Activated naive CD8-positive, alpha-beta T cell treated with anti-CD3 and anti-CD28 coated beads for 36 hours (primary cell): Measurements from ENCODE around the gene LRP1B. TPM values are rescaled to one million over a fixed set of nuclear protein-coding genes. Genes with fewer than 3 reads are reported as not detected.
"Not testable (repeated sequence)": the region's sequence is repeated elsewhere in the genome, so short reads cannot be mapped to it uniquely, and the experiment has no call there.

ENCODE experiments used
- DNase-seq: peaks from one replicate; pipeline ENCODE4 v3.0.0; 2021
- H3K27ac Mint-ChIP-seq: one replicate; pipeline ENCODE4 v1.8.0; 2022; ENCODE audit warnings: mild to moderate bottlenecking, moderate library complexity, mixed read lengths
- H3K27me3 Mint-ChIP-seq: one replicate; pipeline ENCODE4 v1.8.0; 2022; ENCODE audit warnings: mild to moderate bottlenecking, mixed read lengths
- H3K36me3 Mint-ChIP-seq: one replicate; pipeline ENCODE4 v1.8.0; 2021; ENCODE audit warnings: mild to moderate bottlenecking, mixed read lengths
- H3K4me1 Mint-ChIP-seq: one replicate; pipeline ENCODE4 v1.8.0; 2021; ENCODE audit warnings: mixed read lengths
- H3K4me3 Mint-ChIP-seq: one replicate; pipeline ENCODE4 v1.8.0; 2022; ENCODE audit warnings: mild to moderate bottlenecking, moderate library complexity, mixed read lengths
- H3K9me3 Mint-ChIP-seq: one replicate; pipeline ENCODE4 v1.8.0; 2022; ENCODE audit warnings: mixed read lengths
- total RNA-seq, 2 experiments: library from RNA; stranded (reverse); gene quantifications; one replicate each; pipeline ENCODE4 v1.2.3, GENCODE V29; 2021

LRP1B gene
- total RNA-seq, 2 experiments from 2014 or later, result not detected

DNA sequence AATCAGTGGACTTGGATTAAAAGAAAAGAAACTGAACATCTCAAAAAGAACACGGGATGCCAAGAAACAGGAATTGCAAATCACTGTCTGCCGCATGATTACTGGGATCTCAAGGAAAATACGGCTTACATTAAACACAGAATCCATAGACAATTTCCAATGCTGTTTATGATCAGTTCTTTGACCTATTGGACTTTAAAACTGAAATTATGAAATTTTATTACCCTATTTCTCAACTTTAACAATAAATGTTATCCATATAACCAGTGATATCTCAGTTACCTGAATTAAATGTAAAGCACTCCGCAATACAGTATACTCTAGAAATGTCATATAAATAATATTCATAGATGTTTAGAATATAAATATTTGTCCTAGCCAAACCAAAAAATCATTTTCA lies 1793.8 kb downstream of the LRP1B start:
- DNase-seq, result no peak
- peaks cover 1% of the 10 kb centered on the region for H3K9me3 Mint-ChIP-seq
- no peaks in the 10 kb centered on the region for H3K4me1 Mint-ChIP-seq
- no peak overlapping the region for H3K4me3 Mint-ChIP-seq
- no peak overlapping the region for H3K27ac Mint-ChIP-seq
- no peaks in the 10 kb centered on the region for H3K36me3 Mint-ChIP-seq
- H3K27me3 Mint-ChIP-seq, result no peaks in the 10 kb centered on the region

DNA sequence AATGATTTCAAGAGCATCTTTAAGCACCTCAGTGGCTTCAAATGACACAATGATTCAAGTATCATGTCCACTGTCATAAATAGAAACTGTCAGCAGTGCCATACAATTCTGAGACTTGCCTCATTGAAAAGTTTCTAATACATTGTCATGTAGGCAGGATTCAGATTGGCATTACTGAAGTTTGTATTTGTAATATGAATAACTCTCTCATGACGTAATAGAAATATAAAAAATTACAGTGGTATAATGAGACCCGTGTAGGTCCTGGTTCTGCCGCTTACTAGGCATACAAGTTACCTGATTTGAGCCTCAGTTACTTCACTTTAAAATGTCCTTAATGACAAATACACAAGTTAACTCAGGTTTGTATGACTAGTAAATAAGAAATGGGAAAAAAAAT lies 1814.5 kb downstream of the LRP1B start:
- Mint-ChIP-seq H3K27ac (no peak overlapping the region), H3K4me3 (no peak overlapping the region), H3K4me1 (no peaks in the 10 kb centered on the region), H3K36me3 (no peaks in the 10 kb centered on the region), H3K9me3 (peaks cover 2% of the 10 kb centered on the region), H3K27me3 (no peaks in the 10 kb centered on the region)
- no peak for DNase-seq

DNA sequence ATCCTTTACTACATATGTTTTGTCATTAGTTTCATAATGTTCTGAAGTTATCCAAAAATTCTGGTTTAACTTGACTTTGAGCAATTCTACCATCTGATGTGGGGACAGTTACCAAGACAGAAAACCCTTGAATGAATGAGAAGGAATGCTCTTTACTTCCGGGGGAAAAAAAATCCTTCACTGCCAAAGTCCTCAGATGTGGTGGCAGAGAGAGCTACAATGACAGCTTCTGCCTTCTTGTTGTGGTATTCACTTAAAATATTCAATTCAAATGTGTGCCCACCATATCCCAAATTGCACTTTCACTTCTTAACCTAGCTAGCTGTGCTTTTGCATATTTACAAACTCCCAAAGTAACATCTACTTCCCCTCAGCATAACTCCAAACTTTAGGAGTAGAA lies 1818.9 kb downstream of the LRP1B start:
- Mint-ChIP-seq H3K9me3 (peaks cover 1% of the 10 kb centered on the region), H3K27me3 (no peaks in the 10 kb centered on the region), H3K4me3 (no peak overlapping the region), H3K4me1 (no peaks in the 10 kb centered on the region), H3K27ac (no peak overlapping the region), H3K36me3 (no peaks in the 10 kb centered on the region)
- no peak for DNase-seq

DNA sequence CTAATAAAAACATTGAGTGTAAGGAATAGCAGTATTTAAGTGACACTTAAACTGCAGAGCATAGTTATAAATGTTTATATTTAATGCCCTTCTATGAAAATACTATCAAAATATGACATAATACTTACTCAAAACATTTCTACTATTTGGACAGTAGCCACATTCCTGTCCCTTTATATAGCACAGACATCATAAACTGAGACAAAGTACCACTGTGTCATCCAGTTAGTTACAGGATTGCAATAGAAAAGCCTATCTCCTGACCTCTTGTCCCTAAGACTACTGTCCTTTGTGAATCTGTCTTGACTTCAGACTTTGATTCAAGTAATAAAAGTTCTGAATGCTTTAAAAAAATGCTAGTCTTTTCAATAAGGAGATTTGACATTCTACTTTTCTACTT lies 1822.1 kb downstream of the LRP1B start:
- Mint-ChIP-seq H3K4me3 (no peak overlapping the region), H3K4me1 (no peaks in the 10 kb centered on the region), H3K27ac (no peak overlapping the region), H3K36me3 (no peaks in the 10 kb centered on the region), H3K9me3 (peaks cover 8% of the 10 kb centered on the region), H3K27me3 (no peaks in the 10 kb centered on the region)
- no peak for DNase-seq

DNA sequence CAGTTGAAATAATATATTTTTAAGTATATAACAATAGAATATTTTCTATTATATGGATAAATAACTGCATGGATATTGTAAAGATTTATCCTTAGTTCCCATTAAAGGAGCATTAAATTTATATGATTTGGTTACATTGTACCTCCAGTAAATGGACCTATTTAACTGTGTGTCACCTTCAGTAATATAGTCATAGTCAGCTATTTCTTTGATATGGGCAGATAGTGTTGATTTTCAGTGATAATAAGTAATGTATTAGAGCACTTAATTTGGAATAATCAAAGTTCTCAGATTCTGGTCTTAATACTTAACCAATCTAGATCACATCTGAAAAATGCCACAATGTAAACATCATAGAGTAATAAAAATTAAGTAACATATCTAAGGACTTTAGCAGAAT lies 1823.3 kb downstream of the LRP1B start:
- Mint-ChIP-seq H3K9me3 (peaks cover 9% of the 10 kb centered on the region), H3K36me3 (no peaks in the 10 kb centered on the region), H3K4me3 (no peak overlapping the region), H3K27me3 (no peaks in the 10 kb centered on the region), H3K27ac (no peak overlapping the region), H3K4me1 (no peaks in the 10 kb centered on the region)
- DNase-seq, result no peak

DNA sequence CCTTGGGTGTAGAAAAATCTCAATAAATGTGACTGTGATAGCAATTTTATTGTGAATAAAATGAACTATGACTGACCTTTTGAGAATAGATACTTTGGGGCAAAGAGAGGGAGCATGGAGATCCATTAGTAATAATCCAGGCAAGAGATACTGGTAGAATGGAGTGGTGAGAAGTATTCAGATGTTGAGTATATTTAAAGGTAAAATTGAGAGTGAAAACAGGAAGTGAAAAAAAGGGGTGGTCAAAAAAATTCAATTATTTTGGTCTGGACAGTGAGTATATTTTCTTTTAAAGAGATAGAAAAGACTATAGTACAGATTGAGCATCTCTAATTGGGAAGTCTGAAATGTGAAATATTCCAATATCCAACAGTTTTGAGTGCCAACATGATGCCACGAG lies 1835.0 kb downstream of the LRP1B start:
- DNase-seq, result no peak
- H3K36me3 Mint-ChIP-seq, result no peaks in the 10 kb centered on the region
- H3K4me1 Mint-ChIP-seq, result no peaks in the 10 kb centered on the region
- H3K27me3 Mint-ChIP-seq, result no peaks in the 10 kb centered on the region
- H3K27ac Mint-ChIP-seq, result no peak overlapping the region
- peaks cover 2% of the 10 kb centered on the region for H3K9me3 Mint-ChIP-seq
- no peak overlapping the region for H3K4me3 Mint-ChIP-seq

DNA sequence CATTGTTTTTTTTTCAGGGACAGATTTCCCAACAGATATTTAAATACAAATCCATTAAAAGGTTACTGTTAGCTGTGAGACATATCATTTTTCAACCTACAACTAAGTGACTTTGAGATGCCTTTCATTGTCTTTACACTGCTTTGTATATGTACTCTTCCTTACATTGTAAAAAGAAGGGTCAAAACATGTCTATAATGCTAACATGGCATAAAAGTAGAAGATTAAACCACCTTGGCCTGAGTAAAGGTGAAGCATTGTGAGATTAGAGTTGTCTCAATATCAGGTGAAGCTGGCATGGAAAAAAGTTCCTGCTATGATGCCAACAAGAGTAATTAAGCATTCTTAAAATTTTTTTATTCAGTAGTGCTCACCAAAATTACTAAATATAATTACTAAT lies 1842.1 kb downstream of the LRP1B start:
- Mint-ChIP-seq H3K9me3 (no peaks in the 10 kb centered on the region), H3K27ac (no peak overlapping the region), H3K36me3 (no peaks in the 10 kb centered on the region), H3K4me1 (no peaks in the 10 kb centered on the region), H3K27me3 (no peaks in the 10 kb centered on the region), H3K4me3 (no peak overlapping the region)
- DNase-seq, result no peak

DNA sequence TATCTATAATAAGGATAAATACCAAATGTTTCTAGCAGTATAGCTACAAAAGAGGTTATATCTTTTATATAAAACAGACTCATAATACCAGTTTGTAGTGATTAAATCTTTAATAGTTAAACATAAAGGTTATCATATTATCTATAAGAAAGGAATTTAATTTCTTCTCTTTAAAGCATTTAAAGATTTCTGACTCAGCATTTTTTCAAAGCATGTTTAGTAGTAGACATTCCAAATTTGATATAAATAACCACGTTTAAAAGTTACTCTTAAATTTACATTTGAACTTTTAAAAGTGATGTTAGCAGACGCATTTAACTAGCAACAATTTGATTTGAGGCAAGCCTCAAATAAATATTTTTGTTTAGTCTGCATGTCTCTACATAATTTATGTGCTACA lies 1842.6 kb downstream of the LRP1B start:
- H3K27ac Mint-ChIP-seq, result no peak overlapping the region
- H3K36me3 Mint-ChIP-seq, result no peaks in the 10 kb centered on the region
- H3K27me3 Mint-ChIP-seq, result no peaks in the 10 kb centered on the region
- no peaks in the 10 kb centered on the region for H3K4me1 Mint-ChIP-seq
- H3K9me3 Mint-ChIP-seq, result no peaks in the 10 kb centered on the region
- no peak overlapping the region for H3K4me3 Mint-ChIP-seq
- DNase-seq, result no peak

DNA sequence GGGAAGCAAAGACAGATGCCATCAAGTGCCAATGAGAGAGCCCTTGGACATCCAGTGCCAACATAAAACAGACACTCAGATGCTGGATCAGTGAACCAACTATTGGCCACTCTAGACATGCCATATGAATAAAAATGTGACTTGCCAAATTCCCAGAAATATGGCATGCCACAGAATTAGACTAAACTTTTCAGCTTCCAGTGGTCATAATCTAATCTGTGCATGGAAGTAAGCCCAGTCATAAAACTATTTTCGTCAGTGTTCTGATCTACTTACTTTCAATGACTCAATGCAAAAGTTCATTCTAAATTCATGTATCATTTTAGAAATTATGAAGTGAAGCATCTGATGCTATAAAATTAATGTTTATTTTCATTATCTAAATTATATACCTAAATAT lies 1844.4 kb downstream of the LRP1B start:
- Mint-ChIP-seq H3K27ac (no peak overlapping the region), H3K27me3 (no peaks in the 10 kb centered on the region), H3K4me1 (no peaks in the 10 kb centered on the region), H3K9me3 (no peaks in the 10 kb centered on the region), H3K4me3 (no peak overlapping the region), H3K36me3 (no peaks in the 10 kb centered on the region)
- DNase-seq, result no peak

DNA sequence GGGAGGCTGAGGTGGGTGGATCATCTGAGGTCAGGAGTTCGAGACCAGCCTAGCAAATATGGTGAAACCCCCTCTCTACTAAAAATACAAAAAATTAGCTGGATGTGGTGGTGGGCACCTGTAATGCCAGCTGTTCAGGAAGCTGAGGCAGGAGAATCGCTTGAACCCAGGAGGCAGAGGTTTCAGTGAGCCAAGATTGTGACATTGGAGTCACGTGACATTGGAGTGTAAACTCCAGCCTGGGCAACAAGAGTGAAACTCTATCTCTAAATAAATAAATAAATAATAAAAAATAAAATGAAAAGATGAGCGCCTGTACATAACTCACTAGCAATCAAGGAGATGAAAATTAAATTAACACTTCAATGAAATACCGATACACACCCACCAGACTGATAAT lies 1853.5 kb downstream of the LRP1B start:
- not testable (repeated sequence) for H3K9me3 Mint-ChIP-seq, H3K4me3 Mint-ChIP-seq, H3K36me3 Mint-ChIP-seq, H3K27ac Mint-ChIP-seq, DNase-seq, H3K27me3 Mint-ChIP-seq, H3K4me1 Mint-ChIP-seq

DNA sequence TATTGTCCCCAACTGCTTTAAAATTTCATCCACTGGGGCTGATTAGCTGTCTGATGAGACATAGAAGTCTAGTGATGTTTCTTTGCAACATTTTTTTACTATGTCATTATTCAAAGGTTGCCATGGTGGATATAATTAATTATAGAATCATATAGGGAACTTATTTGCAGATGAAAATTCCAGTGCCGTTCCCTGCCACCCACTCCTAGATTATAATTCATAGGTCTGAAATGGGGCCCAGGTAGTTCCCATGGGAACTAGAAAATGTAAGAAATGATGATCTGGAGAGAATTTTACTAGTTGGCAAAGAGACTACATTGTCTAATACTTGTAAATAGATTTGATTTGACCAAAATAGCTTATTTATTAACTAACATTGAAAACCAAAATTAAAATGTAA lies 1854.2 kb downstream of the LRP1B start:
- no peaks in the 10 kb centered on the region for H3K36me3 Mint-ChIP-seq
- H3K9me3 Mint-ChIP-seq, result peaks cover 7% of the 10 kb centered on the region
- no peak overlapping the region for H3K4me3 Mint-ChIP-seq
- DNase-seq, result no peak
- H3K27me3 Mint-ChIP-seq, result no peaks in the 10 kb centered on the region
- no peaks in the 10 kb centered on the region for H3K4me1 Mint-ChIP-seq
- H3K27ac Mint-ChIP-seq, result no peak overlapping the region

DNA sequence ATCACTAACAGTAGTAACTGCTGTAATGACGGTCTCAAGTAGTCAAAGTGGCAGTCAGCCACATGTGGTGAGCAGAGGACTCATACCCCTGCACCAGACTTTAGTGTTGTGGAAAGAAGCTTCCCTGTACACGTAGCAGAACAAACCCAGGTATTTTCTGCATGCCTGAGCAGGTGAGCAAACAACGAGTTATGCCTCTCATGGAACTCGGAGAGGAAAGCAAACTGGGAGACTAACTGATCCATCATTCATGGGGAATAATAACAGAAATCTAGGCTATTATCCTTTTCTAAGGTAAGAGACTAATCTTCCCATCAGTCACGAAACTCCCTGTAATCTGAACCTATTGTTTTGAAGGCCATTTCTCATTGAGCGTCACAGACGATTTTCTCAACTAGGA lies 1855.4 kb downstream of the LRP1B start:
- peaks cover 7% of the 10 kb centered on the region for H3K9me3 Mint-ChIP-seq
- no peaks in the 10 kb centered on the region for H3K4me1 Mint-ChIP-seq
- no peak overlapping the region for H3K27ac Mint-ChIP-seq
- H3K36me3 Mint-ChIP-seq, result no peaks in the 10 kb centered on the region
- no peak for DNase-seq
- no peak overlapping the region for H3K4me3 Mint-ChIP-seq
- H3K27me3 Mint-ChIP-seq, result no peaks in the 10 kb centered on the region

DNA sequence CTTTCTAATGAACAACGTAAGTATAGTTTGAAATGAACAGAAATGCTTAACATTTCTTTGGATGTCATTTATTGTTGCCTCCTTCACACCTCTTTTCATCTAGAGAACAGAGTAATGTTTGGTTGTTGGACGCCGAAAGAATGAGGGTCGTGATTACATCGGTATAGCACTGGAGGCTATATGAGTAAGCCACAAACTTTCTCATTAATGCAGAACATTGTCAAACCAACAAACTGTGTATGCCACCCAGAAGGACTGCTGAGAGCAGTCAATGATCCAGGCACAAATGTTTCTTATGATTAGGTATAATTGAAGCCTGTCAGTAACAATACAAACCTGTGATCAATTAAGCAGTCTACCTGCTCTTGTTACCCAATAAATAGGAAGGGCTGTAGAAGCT lies 1855.9 kb downstream of the LRP1B start:
- Mint-ChIP-seq H3K27ac (no peak overlapping the region), H3K36me3 (no peaks in the 10 kb centered on the region), H3K4me1 (no peaks in the 10 kb centered on the region), H3K27me3 (no peaks in the 10 kb centered on the region), H3K9me3 (peaks cover 7% of the 10 kb centered on the region), H3K4me3 (no peak overlapping the region)
- DNase-seq, result no peak

DNA sequence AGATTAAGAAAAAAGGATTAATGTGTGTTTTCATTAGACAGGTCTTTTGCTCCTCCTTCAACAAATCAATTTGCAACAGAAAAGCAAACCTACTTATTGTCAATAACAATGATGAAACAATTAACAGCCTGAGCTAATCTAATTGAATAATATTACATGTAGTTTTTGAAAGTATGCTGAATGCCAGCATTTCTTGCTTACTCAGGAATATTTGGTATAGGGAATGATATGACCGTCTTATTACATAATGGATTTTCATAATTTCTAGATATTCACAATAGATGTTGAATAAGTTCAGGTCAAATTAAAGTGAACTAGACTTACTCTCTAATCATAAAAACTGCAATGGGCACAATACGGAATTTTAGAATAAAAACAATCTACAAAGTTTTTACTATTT lies 1856.9 kb downstream of the LRP1B start:
- no peak overlapping the region for H3K4me3 Mint-ChIP-seq
- H3K27ac Mint-ChIP-seq, result no peak overlapping the region
- no peaks in the 10 kb centered on the region for H3K27me3 Mint-ChIP-seq
- no peak for DNase-seq
- no peaks in the 10 kb centered on the region for H3K36me3 Mint-ChIP-seq
- no peaks in the 10 kb centered on the region for H3K4me1 Mint-ChIP-seq
- H3K9me3 Mint-ChIP-seq, result peaks cover 3% of the 10 kb centered on the region

DNA sequence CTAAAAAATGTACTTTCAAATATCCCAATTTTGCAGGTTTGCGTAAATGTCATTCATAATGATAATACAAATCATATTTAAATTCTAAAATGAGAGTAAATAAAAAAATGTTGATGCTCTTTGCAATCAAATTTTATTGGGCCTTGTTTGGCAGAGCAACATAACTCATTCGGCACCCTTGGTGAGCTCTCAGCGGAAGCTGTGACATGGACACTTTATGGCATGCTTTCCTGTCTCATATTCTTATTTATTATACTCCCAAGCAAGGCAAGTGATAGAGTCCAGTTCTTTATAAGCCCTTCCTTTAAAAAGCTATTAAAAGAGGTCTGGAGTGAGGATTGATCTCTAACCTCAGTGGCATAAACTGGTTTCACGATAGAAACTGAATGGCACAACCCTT lies 1857.4 kb downstream of the LRP1B start:
- H3K4me3 Mint-ChIP-seq, result no peak overlapping the region
- H3K27ac Mint-ChIP-seq, result no peak overlapping the region
- peaks cover 1% of the 10 kb centered on the region for H3K9me3 Mint-ChIP-seq
- DNase-seq, result no peak
- no peaks in the 10 kb centered on the region for H3K27me3 Mint-ChIP-seq
- H3K36me3 Mint-ChIP-seq, result no peaks in the 10 kb centered on the region
- H3K4me1 Mint-ChIP-seq, result no peaks in the 10 kb centered on the region

DNA sequence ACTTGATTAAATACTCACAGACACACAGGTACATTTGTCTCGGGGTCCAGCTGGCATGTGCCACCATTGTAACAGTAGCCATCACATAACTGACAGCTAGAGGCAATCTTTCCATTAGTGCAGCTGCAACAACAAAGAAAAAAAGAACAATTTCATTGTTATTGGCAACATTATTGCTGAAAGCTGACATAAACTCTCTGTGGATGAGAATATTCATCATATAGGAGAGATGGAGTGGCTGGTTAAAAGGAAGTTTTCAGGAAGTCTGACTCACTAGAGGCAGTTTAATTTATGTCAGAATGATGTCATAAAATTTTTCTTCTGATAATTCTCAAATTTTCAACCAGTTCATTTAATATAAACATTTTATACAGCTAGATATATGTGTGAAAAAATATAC lies 1860.6 kb downstream of the LRP1B start:
- Mint-ChIP-seq H3K9me3 (peaks cover 3% of the 10 kb centered on the region), H3K4me3 (no peak overlapping the region), H3K27me3 (no peaks in the 10 kb centered on the region), H3K27ac (no peak overlapping the region), H3K4me1 (no peaks in the 10 kb centered on the region), H3K36me3 (no peaks in the 10 kb centered on the region)
- no peak for DNase-seq

DNA sequence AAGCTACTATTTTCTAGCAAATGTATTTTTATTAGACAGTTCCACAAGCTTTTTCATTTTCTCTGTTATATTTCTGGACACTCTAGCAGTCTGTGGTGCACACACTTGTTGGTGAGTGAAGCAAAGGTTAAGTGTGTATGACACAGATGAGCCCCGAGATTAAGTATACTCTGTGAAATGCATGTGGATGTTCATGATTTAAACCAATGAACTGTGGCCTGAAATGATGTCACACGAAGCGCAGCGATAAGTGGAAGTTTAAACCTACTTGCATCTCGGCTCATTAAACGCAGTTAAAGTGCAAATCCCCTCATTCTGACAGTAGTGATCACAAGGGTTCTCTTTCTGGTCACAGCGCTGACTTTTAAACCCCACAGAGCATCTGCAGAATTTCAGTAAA lies 1861.8 kb downstream of the LRP1B start:
- H3K27me3 Mint-ChIP-seq, result no peaks in the 10 kb centered on the region
- H3K4me3 Mint-ChIP-seq, result no peak overlapping the region
- H3K36me3 Mint-ChIP-seq, result no peaks in the 10 kb centered on the region
- no peak overlapping the region for H3K27ac Mint-ChIP-seq
- H3K9me3 Mint-ChIP-seq, result peaks cover 6% of the 10 kb centered on the region
- H3K4me1 Mint-ChIP-seq, result no peaks in the 10 kb centered on the region
- DNase-seq, result no peak
